Measurements from ENCODE around the gene MKRN2OS.
A peak's percentile ranks its signal among the peaks of the same experiment; 100 is the strongest.

The MKRN2OS gene
- long read RNA-seq, result 0 reads

- TF ChIP-seq POLR2AphosphoS5 (IDR thresholded peaks at IDR 0.05; ENCODE audit: low read depth), result peak; percentile 24; the same call in 1 of the 2 replicates
- TF ChIP-seq REST (IDR thresholded peaks at IDR 0.05; ENCODE audit: insufficient replicate concordance, low read depth), result no peak
- TF ChIP-seq GABPA (IDR thresholded peaks at IDR 0.05; ENCODE audit: low read depth), result no peak
- no peak for TF ChIP-seq SPI1 (IDR thresholded peaks at IDR 0.05; ENCODE audit: borderline replicate concordance, low read depth)
- no peak for TF ChIP-seq CTCF (IDR thresholded peaks at IDR 0.05; ENCODE audit: insufficient read depth, low read length)
- Histone ChIP-seq H3K4me3 (replicated peaks; ENCODE audit: insufficient read depth, low read length) (no peak within 1 kb of the TSS), H3K27ac (replicated peaks) (no peak within 1 kb of the TSS), H3K27me3 (ENCODE audit: insufficient read depth, poor library complexity, severe bottlenecking) (no peaks in the 10 kb centered on the region)
- no peak for DNase-seq (ENCODE audit: low read depth in 1 of 2, low spot score in 1 of 2)
Observed at GRCh38 chr3:12545473-12545791, at the start of gene MKRN2OS. Gene MKRN2OS (minus strand): TSS chr3:12545499. CDS start chr3:12545464, 35 bp downstream.

- no peaks in the 10 kb centered on the region for H3K27me3 ChIP-seq (ENCODE audit: insufficient read depth, poor library complexity, severe bottlenecking)
- DNase-seq (ENCODE audit: low read depth in 1 of 2, low spot score in 1 of 2), result no peak
- H3K4me3 ChIP-seq (replicated peaks; ENCODE audit: insufficient read depth, low read length), result no peak overlapping the region
- H3K27ac ChIP-seq (replicated peaks), result no peak overlapping the region
- TF ChIP-seq GABPA (IDR thresholded peaks at IDR 0.05; ENCODE audit: low read depth) (no peak), POLR2AphosphoS5 (IDR thresholded peaks at IDR 0.05; ENCODE audit: low read depth) (no peak), CTCF (IDR thresholded peaks at IDR 0.05; ENCODE audit: insufficient read depth, low read length) (no peak), REST (IDR thresholded peaks at IDR 0.05; ENCODE audit: insufficient replicate concordance, low read depth) (no peak), SPI1 (IDR thresholded peaks at IDR 0.05; ENCODE audit: borderline replicate concordance, low read depth) (no peak)
Observed at GRCh38 chr3:12593473-12593872, 48.2 kb upstream of the MKRN2OS start.

GRCh38 chr3:12591997-12592715, 46.9 kb upstream of the MKRN2OS start:
- H3K27ac ChIP-seq (replicated peaks), result no peak overlapping the region
- TF ChIP-seq REST (IDR thresholded peaks at IDR 0.05; ENCODE audit: insufficient replicate concordance, low read depth) (no peak), POLR2AphosphoS5 (IDR thresholded peaks at IDR 0.05; ENCODE audit: low read depth) (no peak), SPI1 (IDR thresholded peaks at IDR 0.05; ENCODE audit: borderline replicate concordance, low read depth) (no peak), CTCF (IDR thresholded peaks at IDR 0.05; ENCODE audit: insufficient read depth, low read length) (no peak), GABPA (IDR thresholded peaks at IDR 0.05; ENCODE audit: low read depth) (no peak)

More at GRCh38 chr3:12591997-12592715, 46.9 kb upstream of the MKRN2OS start:
- DNase-seq (ENCODE audit: low read depth in 1 of 2, low spot score in 1 of 2), result no peak
- Histone ChIP-seq H3K4me3 (replicated peaks; ENCODE audit: insufficient read depth, low read length) (no peak overlapping the region), H3K27me3 (ENCODE audit: insufficient read depth, poor library complexity, severe bottlenecking) (no peaks in the 10 kb centered on the region)
